OCI-LY3 (cell line): Measurements from ENCODE around the gene FRMPD2.

ENCODE experiments used
- EZH2phosphoT487 ChIP-seq: fragments of 200-600 bp; shearing (Covaris generic); IDR thresholded peaks from 2 replicates; pipeline ENCODE4 v1.6.1; 2018; ENCODE audit warnings: antibody characterized with exemption, mixed run types, low read depth
- TF ChIP-seq, protein P1 (sequence below): fragments of 200-600, 300-600 bp; sonication (generic); IDR thresholded peaks from 2 replicates; pipeline ENCODE4 v1.5.1; 2014; ENCODE audit warnings: antibody characterized with exemption, low read length, low read depth

DNA sequence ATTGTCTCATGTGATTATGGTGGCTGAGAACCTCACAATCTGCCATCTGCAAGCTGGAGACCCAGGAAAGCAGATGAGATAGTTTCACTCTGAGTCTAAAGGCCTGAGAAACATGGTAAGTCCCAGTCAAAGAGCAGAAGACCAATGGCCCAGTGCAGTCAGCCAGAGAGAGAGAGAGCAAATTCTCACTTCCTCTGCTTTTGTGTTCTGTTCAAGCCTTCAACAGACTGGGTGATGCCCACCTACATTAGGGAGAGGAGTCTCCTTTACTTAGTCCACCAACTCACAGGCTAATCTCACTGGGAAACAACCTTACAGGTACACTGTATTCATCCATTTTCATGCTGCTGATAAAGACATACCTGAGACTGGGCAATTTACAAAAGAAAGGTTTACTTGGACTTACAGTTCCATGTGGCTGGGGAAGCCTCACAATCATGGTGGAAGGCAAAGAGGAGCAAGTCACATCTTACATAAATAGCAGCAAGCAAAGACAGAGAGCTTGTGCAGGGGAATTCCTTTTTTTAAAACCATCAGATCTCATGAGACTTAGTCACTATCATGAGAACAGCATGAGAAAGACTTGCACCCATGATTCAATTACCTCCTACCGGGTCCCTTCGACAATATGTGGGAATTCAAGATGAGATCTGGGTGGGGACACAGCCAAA is 4.7 kb upstream of the FRMPD2 start:
- TF ChIP-seq, protein P1, sequence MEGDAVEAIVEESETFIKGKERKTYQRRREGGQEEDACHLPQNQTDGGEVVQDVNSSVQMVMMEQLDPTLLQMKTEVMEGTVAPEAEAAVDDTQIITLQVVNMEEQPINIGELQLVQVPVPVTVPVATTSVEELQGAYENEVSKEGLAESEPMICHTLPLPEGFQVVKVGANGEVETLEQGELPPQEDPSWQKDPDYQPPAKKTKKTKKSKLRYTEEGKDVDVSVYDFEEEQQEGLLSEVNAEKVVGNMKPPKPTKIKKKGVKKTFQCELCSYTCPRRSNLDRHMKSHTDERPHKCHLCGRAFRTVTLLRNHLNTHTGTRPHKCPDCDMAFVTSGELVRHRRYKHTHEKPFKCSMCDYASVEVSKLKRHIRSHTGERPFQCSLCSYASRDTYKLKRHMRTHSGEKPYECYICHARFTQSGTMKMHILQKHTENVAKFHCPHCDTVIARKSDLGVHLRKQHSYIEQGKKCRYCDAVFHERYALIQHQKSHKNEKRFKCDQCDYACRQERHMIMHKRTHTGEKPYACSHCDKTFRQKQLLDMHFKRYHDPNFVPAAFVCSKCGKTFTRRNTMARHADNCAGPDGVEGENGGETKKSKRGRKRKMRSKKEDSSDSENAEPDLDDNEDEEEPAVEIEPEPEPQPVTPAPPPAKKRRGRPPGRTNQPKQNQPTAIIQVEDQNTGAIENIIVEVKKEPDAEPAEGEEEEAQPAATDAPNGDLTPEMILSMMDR: no peak
- no peak for TF ChIP-seq EZH2phosphoT487
